Type B pancreatic cell (in vitro differentiated cells): ENCODE results near the gene ARHGAP33. TPM values are rescaled to one million over a fixed set of nuclear protein-coding genes. Genes with fewer than 3 reads are reported as not detected.

Experiments
- DNase-seq: peaks from one replicate; pipeline ENCODE4 v3.0.0; 2021; ENCODE audit warnings: mixed read lengths; ENCODE audit not compliant: unreplicated experiment; ENCODE audit errors: extremely low spot score
- H3K27ac Mint-ChIP-seq: 2 replicates; pipeline ENCODE4 v1.8.0; 2021; ENCODE audit warnings: mild to moderate bottlenecking, mixed read lengths
- H3K27me3 Mint-ChIP-seq: 2 replicates; pipeline ENCODE4 v1.8.0; 2021; ENCODE audit warnings: mixed read lengths
- H3K36me3 Mint-ChIP-seq: 2 replicates; pipeline ENCODE4 v1.8.0; 2021; ENCODE audit warnings: mixed read lengths
- H3K4me1 Mint-ChIP-seq: one replicate; pipeline ENCODE4 v1.8.0; 2021; ENCODE audit warnings: mixed read lengths; ENCODE audit not compliant: unreplicated experiment
- H3K4me3 Mint-ChIP-seq: 2 replicates; pipeline ENCODE4 v1.8.0; 2021; ENCODE audit warnings: mild to moderate bottlenecking, mixed read lengths
- H3K9me3 Mint-ChIP-seq: 2 replicates; pipeline ENCODE4 v1.8.0; 2021; ENCODE audit warnings: mixed read lengths
- CTCF ChIP-seq: fragments of 200-600 bp; sonication (generic); conservative IDR thresholded peaks from 2 replicates; pipeline ENCODE4 v1.5.0; 2021; ENCODE audit warnings: antibody characterized with exemption, mild to moderate bottlenecking
- total RNA-seq: library from RNA; stranded (reverse); gene quantifications from 2 replicates; pipeline ENCODE4 v1.2.1, GENCODE V29; 2021; ENCODE audit warnings: low replicate concordance

The ARHGAP33 gene
- total RNA-seq, 1 donor from 2014 or later: 71.8 TPM

GRCh38 chr19:35748106-35749020 is 27.0 kb upstream of the ARHGAP33 start, which contains the start of gene LIN37:
Gene LIN37 (plus strand): TSS chr19:35748576. CDS start chr19:35748725, 149 bp downstream.
- peak within 1 kb of the TSS; percentile 98 for H3K27ac Mint-ChIP-seq
- H3K9me3 Mint-ChIP-seq: no peaks in the 10 kb centered on the region
- peak; percentile 97 for DNase-seq
- no peaks in the 10 kb centered on the region for H3K36me3 Mint-ChIP-seq
- peak within 1 kb of the TSS; percentile 99 for H3K4me3 Mint-ChIP-seq
- H3K4me1 Mint-ChIP-seq: peaks cover 27% of the 10 kb centered on the region
- peak; percentile 33 for TF ChIP-seq CTCF
- no peaks in the 10 kb centered on the region for H3K27me3 Mint-ChIP-seq

GRCh38 chr19:35750167-35750566 is 25.2 kb upstream of the ARHGAP33 start:
- no peaks in the 10 kb centered on the region for H3K36me3 Mint-ChIP-seq
- H3K4me3 Mint-ChIP-seq: peak overlapping the region; percentile 84
- H3K9me3 Mint-ChIP-seq: no peaks in the 10 kb centered on the region
- no peak for TF ChIP-seq CTCF
- no peak for DNase-seq
- H3K27me3 Mint-ChIP-seq: peaks cover 6% of the 10 kb centered on the region
- H3K4me1 Mint-ChIP-seq: peaks cover 21% of the 10 kb centered on the region
- peak overlapping the region; percentile 96 for H3K27ac Mint-ChIP-seq

- Mint-ChIP-seq H3K4me1 (peaks cover 19% of the 10 kb centered on the region), H3K4me3 (no peak overlapping the region), H3K27ac (no peak overlapping the region), H3K27me3 (peaks cover 11% of the 10 kb centered on the region), H3K9me3 (no peaks in the 10 kb centered on the region), H3K36me3 (no peaks in the 10 kb centered on the region)
- DNase-seq: no peak
- TF ChIP-seq CTCF: no peak
Measured at GRCh38 chr19:35751839-35752745, 23.3 kb upstream of the ARHGAP33 start.

- Mint-ChIP-seq H3K4me1 (peaks cover 18% of the 10 kb centered on the region), H3K9me3 (no peaks in the 10 kb centered on the region), H3K27me3 (peaks cover 13% of the 10 kb centered on the region), H3K4me3 (no peak overlapping the region), H3K36me3 (peaks cover 2% of the 10 kb centered on the region), H3K27ac (no peak overlapping the region)
- TF ChIP-seq CTCF: no peak
- DNase-seq: no peak
Measured at GRCh38 chr19:35752746-35753350, 22.5 kb upstream of the ARHGAP33 start.

GRCh38 chr19:35753634-35754369 is 21.6 kb upstream of the ARHGAP33 start:
- H3K27me3 Mint-ChIP-seq: peaks cover 14% of the 10 kb centered on the region
- H3K27ac Mint-ChIP-seq: no peak overlapping the region
- DNase-seq: no peak
- H3K4me1 Mint-ChIP-seq: peaks cover 13% of the 10 kb centered on the region
- peaks cover 4% of the 10 kb centered on the region for H3K36me3 Mint-ChIP-seq
- H3K4me3 Mint-ChIP-seq: no peak overlapping the region
- no peaks in the 10 kb centered on the region for H3K9me3 Mint-ChIP-seq
- no peak for TF ChIP-seq CTCF
